ENCODE measurements around the gene CHD1.

Gene CHD1

GRCh38 chr5:98913911-98914310, 14.9 kb downstream of the CHD1 start:
- Histone ChIP-seq H3K4me3 (ENCODE audit: low read depth in 1 of 2, low read length in 2 of 2) (no peak overlapping the region), H3K9me3 (ENCODE audit: control insufficient read depth in 1 of 2, low read length in 2 of 2) (no peaks in the 10 kb centered on the region), H3K27me3 (ENCODE audit: low read depth, low read length) (no peaks in the 10 kb centered on the region), H3K36me3 (ENCODE audit: control insufficient read depth in 1 of 2, insufficient read depth in 2 of 2, low read length in 2 of 2) (peaks cover 0 to 3% of the 10 kb centered on the region in 2 donors), H3K4me1 (ENCODE audit: control insufficient read depth in 1 of 2, insufficient read depth in 2 of 2, low read length in 2 of 2) (peaks cover 5% of the 10 kb centered on the region in 2 donors), H3K27ac (ENCODE audit: low read length) (no peak overlapping the region)

- Histone ChIP-seq H3K9me3 (ENCODE audit: control insufficient read depth in 1 of 2, low read length in 2 of 2) (no peaks in the 10 kb centered on the region), H3K27me3 (ENCODE audit: low read depth, low read length) (no peaks in the 10 kb centered on the region), H3K36me3 (ENCODE audit: control insufficient read depth in 1 of 2, insufficient read depth in 2 of 2, low read length in 2 of 2) (peaks cover 0 to 3% of the 10 kb centered on the region in 2 donors), H3K4me3 (ENCODE audit: low read depth in 1 of 2, low read length in 2 of 2) (no peak overlapping the region), H3K4me1 (ENCODE audit: control insufficient read depth in 1 of 2, insufficient read depth in 2 of 2, low read length in 2 of 2) (peaks cover 5% of the 10 kb centered on the region in 2 donors), H3K27ac (ENCODE audit: low read length) (no peak overlapping the region)
Observed at GRCh38 chr5:98911280-98912040, 17.3 kb downstream of the CHD1 start.

DNA sequence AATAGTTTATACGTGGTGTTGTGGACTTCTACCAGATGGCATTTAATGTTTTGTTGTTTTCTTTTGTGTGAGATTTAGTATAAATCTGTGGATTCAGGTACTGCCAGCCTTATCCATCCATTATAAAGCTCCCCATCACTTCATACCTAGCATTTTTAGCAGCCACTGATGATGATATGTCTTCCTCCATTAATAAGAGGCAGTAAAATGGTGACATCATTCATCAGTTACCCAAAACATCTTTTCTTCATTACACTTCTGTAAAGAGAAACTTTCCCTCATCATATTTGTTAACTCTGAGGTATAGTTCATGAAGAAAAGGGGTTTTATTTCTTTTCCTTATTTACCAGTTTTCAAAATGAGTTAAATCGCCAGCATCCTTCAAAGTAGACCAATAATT, 19.4 kb downstream of the CHD1 start:
- peaks cover 0 to 10% of the 10 kb centered on the region in 2 donors for H3K4me1 ChIP-seq (ENCODE audit: control insufficient read depth in 1 of 2, insufficient read depth in 2 of 2, low read length in 2 of 2)
- no peaks in the 10 kb centered on the region for H3K9me3 ChIP-seq (ENCODE audit: control insufficient read depth in 1 of 2, low read length in 2 of 2)
- H3K4me3 ChIP-seq (ENCODE audit: low read depth in 1 of 2, low read length in 2 of 2) = no peak overlapping the region
- no peak overlapping the region for H3K27ac ChIP-seq (ENCODE audit: low read length)
- H3K36me3 ChIP-seq (ENCODE audit: control insufficient read depth in 1 of 2, insufficient read depth in 2 of 2, low read length in 2 of 2) = peaks cover 3% of the 10 kb centered on the region in 2 donors
- H3K27me3 ChIP-seq (ENCODE audit: low read depth, low read length) = no peaks in the 10 kb centered on the region

DNA sequence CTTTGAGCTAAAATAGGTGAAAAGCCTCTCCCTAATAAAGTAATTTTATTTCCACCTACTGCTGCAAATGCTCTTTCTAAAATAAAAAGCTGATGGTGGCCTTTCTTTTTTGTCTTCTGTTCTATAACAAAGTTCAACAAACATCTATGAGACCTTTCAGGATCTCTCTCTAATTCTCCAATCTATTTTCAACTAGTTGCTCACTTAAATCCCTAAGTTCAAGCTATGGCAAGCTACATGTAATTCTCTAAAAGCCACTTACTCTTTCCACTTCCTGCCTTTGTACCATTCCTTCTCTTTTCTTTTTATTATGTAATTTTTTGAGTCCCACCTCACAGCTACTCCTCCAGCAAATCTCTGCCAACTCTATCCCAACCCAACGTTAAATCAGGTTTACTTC, 20.9 kb downstream of the CHD1 start:
- H3K4me3 ChIP-seq (ENCODE audit: low read depth in 1 of 2, low read length in 2 of 2) = no peak overlapping the region
- H3K27me3 ChIP-seq (ENCODE audit: low read depth, low read length) = no peaks in the 10 kb centered on the region
- peaks cover 7 to 9% of the 10 kb centered on the region in 2 donors for H3K36me3 ChIP-seq (ENCODE audit: control insufficient read depth in 1 of 2, insufficient read depth in 2 of 2, low read length in 2 of 2)
- H3K9me3 ChIP-seq (ENCODE audit: control insufficient read depth in 1 of 2, low read length in 2 of 2) = no peaks in the 10 kb centered on the region
- no peak overlapping the region for H3K27ac ChIP-seq (ENCODE audit: low read length)
- H3K4me1 ChIP-seq (ENCODE audit: control insufficient read depth in 1 of 2, insufficient read depth in 2 of 2, low read length in 2 of 2) = peaks cover 0 to 10% of the 10 kb centered on the region in 2 donors

- Histone ChIP-seq H3K36me3 (ENCODE audit: control insufficient read depth in 1 of 2, insufficient read depth in 2 of 2, low read length in 2 of 2) (peaks cover 7 to 9% of the 10 kb centered on the region in 2 donors), H3K4me3 (ENCODE audit: low read depth in 1 of 2, low read length in 2 of 2) (no peak overlapping the region), H3K27me3 (ENCODE audit: low read depth, low read length) (no peaks in the 10 kb centered on the region), H3K4me1 (ENCODE audit: control insufficient read depth in 1 of 2, insufficient read depth in 2 of 2, low read length in 2 of 2) (peaks cover 0 to 10% of the 10 kb centered on the region in 2 donors), H3K9me3 (ENCODE audit: control insufficient read depth in 1 of 2, low read length in 2 of 2) (no peaks in the 10 kb centered on the region), H3K27ac (ENCODE audit: low read length) (no peak overlapping the region)
Observed at GRCh38 chr5:98906756-98907355, 22.0 kb downstream of the CHD1 start.

- Histone ChIP-seq H3K9me3 (ENCODE audit: control insufficient read depth in 1 of 2, low read length in 2 of 2) (no peaks in the 10 kb centered on the region), H3K36me3 (ENCODE audit: control insufficient read depth in 1 of 2, insufficient read depth in 2 of 2, low read length in 2 of 2) (peaks cover 7 to 15% of the 10 kb centered on the region in 2 donors), H3K4me1 (ENCODE audit: control insufficient read depth in 1 of 2, insufficient read depth in 2 of 2, low read length in 2 of 2) (peaks cover 0 to 5% of the 10 kb centered on the region in 2 donors), H3K27me3 (ENCODE audit: low read depth, low read length) (no peaks in the 10 kb centered on the region), H3K4me3 (ENCODE audit: low read depth in 1 of 2, low read length in 2 of 2) (no peak overlapping the region), H3K27ac (ENCODE audit: low read length) (no peak overlapping the region)
Observed at GRCh38 chr5:98905857-98906688, 22.7 kb downstream of the CHD1 start.

GRCh38 chr5:98904780-98905179, 24.0 kb downstream of the CHD1 start:
- Histone ChIP-seq H3K9me3 (ENCODE audit: control insufficient read depth in 1 of 2, low read length in 2 of 2) (no peaks in the 10 kb centered on the region), H3K36me3 (ENCODE audit: control insufficient read depth in 1 of 2, insufficient read depth in 2 of 2, low read length in 2 of 2) (peaks cover 18 to 22% of the 10 kb centered on the region in 2 donors), H3K27ac (ENCODE audit: low read length) (no peak overlapping the region), H3K27me3 (ENCODE audit: low read depth, low read length) (no peaks in the 10 kb centered on the region), H3K4me1 (ENCODE audit: control insufficient read depth in 1 of 2, insufficient read depth in 2 of 2, low read length in 2 of 2) (peaks cover 0 to 5% of the 10 kb centered on the region in 2 donors), H3K4me3 (ENCODE audit: low read depth in 1 of 2, low read length in 2 of 2) (no peak overlapping the region)

GRCh38 chr5:98902733-98903132, 26.1 kb downstream of the CHD1 start:
- Histone ChIP-seq H3K4me1 (ENCODE audit: control insufficient read depth in 1 of 2, insufficient read depth in 2 of 2, low read length in 2 of 2) (peaks cover 0 to 5% of the 10 kb centered on the region in 2 donors), H3K27me3 (ENCODE audit: low read depth, low read length) (no peaks in the 10 kb centered on the region), H3K9me3 (ENCODE audit: control insufficient read depth in 1 of 2, low read length in 2 of 2) (no peaks in the 10 kb centered on the region), H3K36me3 (ENCODE audit: control insufficient read depth in 1 of 2, insufficient read depth in 2 of 2, low read length in 2 of 2) (peaks cover 32 to 35% of the 10 kb centered on the region in 2 donors), H3K27ac (ENCODE audit: low read length) (no peak overlapping the region), H3K4me3 (ENCODE audit: low read depth in 1 of 2, low read length in 2 of 2) (no peak overlapping the region)

DNA sequence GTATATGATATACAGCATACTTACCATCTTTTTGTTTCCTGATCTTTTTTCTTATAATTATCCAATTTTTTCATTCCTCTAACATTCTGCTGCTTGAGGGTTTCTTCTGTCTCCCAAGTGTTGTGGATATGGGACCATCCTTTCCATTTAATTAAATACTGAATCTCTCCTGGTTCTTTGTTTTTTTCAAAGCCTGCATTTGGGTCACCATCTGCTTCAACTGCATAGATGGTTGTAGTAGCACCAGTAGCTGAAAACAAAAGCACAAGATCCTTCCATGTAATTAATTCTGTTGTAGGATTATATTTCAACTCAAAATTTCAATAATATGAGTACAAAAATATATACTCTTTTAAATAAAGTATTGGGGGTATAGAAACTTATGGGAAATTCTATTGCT, 29.4 kb downstream of the CHD1 start:
- no peaks in the 10 kb centered on the region for H3K27me3 ChIP-seq (ENCODE audit: low read depth, low read length)
- H3K36me3 ChIP-seq (ENCODE audit: control insufficient read depth in 1 of 2, insufficient read depth in 2 of 2, low read length in 2 of 2) = peaks cover 48 to 52% of the 10 kb centered on the region in 2 donors
- no peaks in the 10 kb centered on the region for H3K9me3 ChIP-seq (ENCODE audit: control insufficient read depth in 1 of 2, low read length in 2 of 2)
- no peaks in the 10 kb centered on the region for H3K4me1 ChIP-seq (ENCODE audit: control insufficient read depth in 1 of 2, insufficient read depth in 2 of 2, low read length in 2 of 2)
- H3K27ac ChIP-seq (ENCODE audit: low read length) = no peak overlapping the region
- H3K4me3 ChIP-seq (ENCODE audit: low read depth in 1 of 2, low read length in 2 of 2) = no peak overlapping the region

DNA sequence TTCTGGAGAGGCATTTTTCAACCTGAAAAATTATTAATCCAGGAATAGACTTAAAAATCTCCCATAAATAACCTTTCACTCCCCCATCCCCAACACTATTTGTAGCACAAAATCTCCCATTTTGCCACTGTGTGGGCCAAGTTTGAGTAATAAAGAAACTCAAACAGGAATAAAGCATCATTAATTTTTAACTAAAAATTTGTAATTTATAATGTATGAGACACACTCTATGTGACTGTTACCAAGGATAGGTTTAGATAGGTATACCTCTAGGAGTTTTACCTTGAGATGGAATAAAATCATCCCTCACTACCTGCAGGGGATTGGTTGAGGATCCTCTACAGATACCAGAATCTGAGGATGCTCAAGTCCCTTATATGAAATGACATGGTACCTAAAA, 30.1 kb downstream of the CHD1 start:
- Histone ChIP-seq H3K27me3 (ENCODE audit: low read depth, low read length) (no peaks in the 10 kb centered on the region), H3K27ac (ENCODE audit: low read length) (no peak overlapping the region), H3K9me3 (ENCODE audit: control insufficient read depth in 1 of 2, low read length in 2 of 2) (no peaks in the 10 kb centered on the region), H3K4me1 (ENCODE audit: control insufficient read depth in 1 of 2, insufficient read depth in 2 of 2, low read length in 2 of 2) (no peaks in the 10 kb centered on the region), H3K4me3 (ENCODE audit: low read depth in 1 of 2, low read length in 2 of 2) (no peak overlapping the region), H3K36me3 (ENCODE audit: control insufficient read depth in 1 of 2, insufficient read depth in 2 of 2, low read length in 2 of 2) (peaks cover 42 to 52% of the 10 kb centered on the region in 2 donors)

GRCh38 chr5:98891591-98891990, 37.2 kb downstream of the CHD1 start:
- H3K4me1 ChIP-seq (ENCODE audit: control insufficient read depth in 1 of 2, insufficient read depth in 2 of 2, low read length in 2 of 2) = no peaks in the 10 kb centered on the region
- no peaks in the 10 kb centered on the region for H3K9me3 ChIP-seq (ENCODE audit: control insufficient read depth in 1 of 2, low read length in 2 of 2)
- peaks cover 51 to 61% of the 10 kb centered on the region in 2 donors for H3K36me3 ChIP-seq (ENCODE audit: control insufficient read depth in 1 of 2, insufficient read depth in 2 of 2, low read length in 2 of 2)
- no peaks in the 10 kb centered on the region for H3K27me3 ChIP-seq (ENCODE audit: low read depth, low read length)
- H3K27ac ChIP-seq (ENCODE audit: low read length) = no peak overlapping the region
- no peak overlapping the region for H3K4me3 ChIP-seq (ENCODE audit: low read depth in 1 of 2, low read length in 2 of 2)
